Omental fat pad (tissue), 4 donors: ENCODE measurements around the gene ZDHHC12. TPM values are rescaled to one million over a fixed set of nuclear protein-coding genes. Genes with fewer than 3 reads are reported as not detected.

ENCODE experiments used
- ATAC-seq: fragments of 150-250 bp; one replicate; pipeline ENCODE4 v1.9.1; 2016; ENCODE audit warnings: mild to moderate bottlenecking, moderate library complexity; ENCODE audit not compliant: low FRiP score
- DNase-seq: peaks from one replicate; pipeline ENCODE4 v3.0.0-alpha.2; 2019; ENCODE audit warnings: low spot score
- CTCF ChIP-seq, 3 donors: fragments of 450-650 bp; IDR thresholded peaks; one replicate each; pipeline ENCODE4 v1.5.1; 2016 to 2017; ENCODE audit warnings: antibody characterized with exemption in 3 of 3, mild to moderate bottlenecking in 3 of 3, moderate library complexity in 2 of 3
- total RNA-seq, 4 donors: library from RNA; depleted of rRNA; stranded (reverse); fragments of >200 nt; gene quantifications; one replicate each; pipeline ENCODE4 v1.1.0, GENCODE V29; 2016

ZDHHC12 gene
- total RNA-seq, 4 donors from 2014 or later: 23.6 to 40.6 (median 30.8) TPM

GRCh38 chr9:128707446-128707845, 16.5 kb downstream of the ZDHHC12 start:
- ATAC-seq: no peak
- no peak for DNase-seq
- no peak for TF ChIP-seq CTCF (IDR thresholded peaks at IDR 0.05)

- DNase-seq: no peak
- TF ChIP-seq CTCF (IDR thresholded peaks at IDR 0.05): no peak
- ATAC-seq: no peak
Observed at GRCh38 chr9:128706671-128707381, 17.1 kb downstream of the ZDHHC12 start.

- TF ChIP-seq CTCF (IDR thresholded peaks at IDR 0.05): no peak
- DNase-seq (no peak), ATAC-seq (no peak)
Observed at GRCh38 chr9:128706045-128706444, 17.9 kb downstream of the ZDHHC12 start.

- DNase-seq (no peak), ATAC-seq (no peak)
- no peak for TF ChIP-seq CTCF (IDR thresholded peaks at IDR 0.05)
Observed at GRCh38 chr9:128705051-128705965, 18.6 kb downstream of the ZDHHC12 start.

- no peak for TF ChIP-seq CTCF (IDR thresholded peaks at IDR 0.05)
- no peak for ATAC-seq
- no peak for DNase-seq
Observed at GRCh38 chr9:128704356-128704670, 19.6 kb downstream of the ZDHHC12 start.

- peak; percentile 15 for ATAC-seq
- TF ChIP-seq CTCF (IDR thresholded peaks at IDR 0.05): no peak
- DNase-seq: no peak
Observed at GRCh38 chr9:128703616-128704355, 20.1 kb downstream of the ZDHHC12 start.
